ENCODE results near the gene HOXA2. TPM values are rescaled to one million over a fixed set of nuclear protein-coding genes. Genes with fewer than 3 reads are reported as not detected.

The HOXA2 gene
- total and polyA plus RNA-seq, 2 of the 8 experiments (the other 6 are each of a cell fraction or from before 2014, with no cell fraction given), result not detected

DNA sequence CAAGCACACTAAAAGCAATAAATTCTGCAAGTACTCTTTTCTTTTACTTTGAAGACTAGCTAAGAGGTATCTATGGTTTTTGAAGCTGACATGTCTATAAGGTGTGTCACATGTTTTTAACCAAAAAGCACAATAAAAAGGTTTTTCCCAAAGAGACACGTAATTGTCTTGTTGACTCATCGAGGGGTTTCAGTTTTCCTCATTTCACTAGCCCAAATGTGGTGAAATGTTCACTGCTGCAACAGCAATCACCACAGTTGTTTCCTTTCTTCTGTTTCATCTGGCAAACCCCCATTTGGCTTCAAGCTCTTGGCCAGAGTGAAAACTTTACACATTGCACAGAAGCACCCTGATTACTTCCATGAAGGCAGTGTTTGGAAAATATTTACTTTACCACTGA is 31.9 kb upstream of the HOXA2 start:
- Histone ChIP-seq H4K8ac (ENCODE audit: extremely low read depth, insufficient read depth, low read length) (no peak overlapping the region), H2BK5ac (ENCODE audit: low read depth, low read length) (no peak overlapping the region), H3K56ac (replicated peaks; ENCODE audit: insufficient read length, low read depth, low read length) (no peak overlapping the region), H3K18ac (ENCODE audit: extremely low read depth, low read length) (no peak overlapping the region), H3K9me3 (ENCODE audit: insufficient read depth in 2 of 2, low read depth in 1 of 2, low read length in 1 of 2) (peaks cover 0 to 4% of the 10 kb centered on the region in 2 experiments; a peak in 1 of 4 replicates), H3K79me2 (ENCODE audit: control insufficient read depth in 1 of 2, insufficient read depth in 2 of 2, low read length in 2 of 2) (no peaks in the 10 kb centered on the region), H3K4me1 (replicated peaks in 1 of 4; ENCODE audit: control insufficient read depth in 3 of 4, insufficient read depth in 4 of 4, low read length in 3 of 4) (peaks cover 0 to 6% (median 2%) of the 10 kb centered on the region in 4 experiments; a peak in 4 of 7 replicates), H3K23ac (ENCODE audit: insufficient read length) (no peak overlapping the region), H3K14ac (ENCODE audit: insufficient read length) (no peak overlapping the region), H3K4me3 (ENCODE audit: extremely low read depth in 1 of 4, insufficient read depth in 2 of 4, low read depth in 3 of 4, low read length in 4 of 4) (no peak overlapping the region), H3K23me2 (ENCODE audit: low read depth, low read length) (peaks cover 4% of the 10 kb centered on the region; the same call in 1 of the 2 replicates), H4K5ac (ENCODE audit: insufficient read length, low read depth, low read length) (no peak overlapping the region), H3K36me3 (ENCODE audit: control insufficient read depth in 2 of 4, insufficient read depth in 4 of 4, low read length in 3 of 4) (peaks cover 0 to 16% (median 0%) of the 10 kb centered on the region in 4 experiments; a peak in 2 of 8 replicates), H3K4ac (replicated peaks; ENCODE audit: insufficient read length, low read depth, low read length) (no peak overlapping the region), H3K27me3 (replicated peaks in 1 of 4; ENCODE audit: control insufficient read depth in 3 of 4, extremely low read depth in 1 of 4, insufficient read depth in 3 of 4, low read length in 3 of 4) (peaks cover 96 to 100% (median 100%) of the 10 kb centered on the region in 4 experiments), H2BK120ac (replicated peaks; ENCODE audit: low read depth, low read length) (no peak overlapping the region), H3K9ac (replicated peaks in 1 of 4; ENCODE audit: extremely low read depth in 1 of 4, low read depth in 3 of 4, low read length in 3 of 4) (no peak overlapping the region), H2AK5ac (ENCODE audit: low read depth, low read length) (no peak overlapping the region), H3K79me1 (ENCODE audit: low read depth, low read length) (no peaks in the 10 kb centered on the region), H4K91ac (replicated peaks; ENCODE audit: insufficient read length, low read length) (no peak overlapping the region), H4K20me1 (replicated peaks in 1 of 2; ENCODE audit: control insufficient read depth in 1 of 2, insufficient read depth in 2 of 2, low read length in 2 of 2) (peaks cover 12 to 18% of the 10 kb centered on the region in 2 experiments), H2AFZ (ENCODE audit: low read length) (no peak overlapping the region), H2BK15ac (ENCODE audit: low read length) (no peak overlapping the region), H3K4me2 (ENCODE audit: insufficient read depth in 1 of 2, low read depth in 2 of 2, low read length in 2 of 2) (no peak overlapping the region), H2BK20ac (ENCODE audit: low read length) (no peak overlapping the region), H3K27ac (ENCODE audit: low read depth, low read length) (no peak overlapping the region), H2BK12ac (ENCODE audit: low read depth, low read length) (no peak overlapping the region)
- DNase-seq (ENCODE audit: low read depth in 1 of 2, low spot score in 2 of 2) (no peak), FAIRE-seq (no peak)
- 30% methylated on average over 2 of the region's 2 CpGs; no CpG with 5 or more reads in 1 of the 2 experiments for WGBS, 2 experiments (ENCODE audit: extremely low coverage in 1 of 2, insufficient coverage in 1 of 2, insufficient read length in 1 of 2, insufficient replicate concordance in 2 of 2, low coverage in 1 of 2, low lambda C conversion rate in 2 of 2, missing lambda C conversion rate in 1 of 2)
- POLR2A ChIA-PET (ENCODE audit: partially characterized antibody), result no interaction called here
- TF ChIP-seq RNF2 (IDR thresholded peaks at IDR 0.05; ENCODE audit: borderline replicate concordance, low read depth, low read length, missing control alignments, poor library complexity, severe bottlenecking), result no peak
- TF ChIP-seq SRF (IDR thresholded peaks at IDR 0.05; ENCODE audit: low read depth, low read length), result no peak
- no peak for TF ChIP-seq SAP30 (IDR thresholded peaks at IDR 0.05; ENCODE audit: insufficient read depth, insufficient replicate concordance, low read length)
- TF ChIP-seq RFX5 (IDR thresholded peaks at IDR 0.05; ENCODE audit: borderline replicate concordance, low read depth, low read length), result no peak
- TF ChIP-seq YY1 (IDR thresholded peaks at IDR 0.05; ENCODE audit: low read depth, low read length), result no peak
- CTCF ChIA-PET (ENCODE audit: partially characterized antibody), result interaction anchor here (0.7 to 2.1 kb wide), 5 partner anchors 9 to 447 kb away, joined by 3 to 10 read pairs (median 4); partner anchors contain the start of gene HOXA5
